Activated CD4-positive, alpha-beta T cell treated with anti-CD3 and anti-CD28 coated beads for 1 hour (primary cell): Measurements from ENCODE around the gene TLK1.
"Not testable (repeated sequence)": the region's sequence is repeated elsewhere in the genome, so short reads cannot be mapped to it uniquely, and the experiment has no call there.

Experiments used
- DNase-seq: peaks from one replicate; pipeline ENCODE4 v3.0.0-alpha.2; 2020

TLK1 gene

DNA sequence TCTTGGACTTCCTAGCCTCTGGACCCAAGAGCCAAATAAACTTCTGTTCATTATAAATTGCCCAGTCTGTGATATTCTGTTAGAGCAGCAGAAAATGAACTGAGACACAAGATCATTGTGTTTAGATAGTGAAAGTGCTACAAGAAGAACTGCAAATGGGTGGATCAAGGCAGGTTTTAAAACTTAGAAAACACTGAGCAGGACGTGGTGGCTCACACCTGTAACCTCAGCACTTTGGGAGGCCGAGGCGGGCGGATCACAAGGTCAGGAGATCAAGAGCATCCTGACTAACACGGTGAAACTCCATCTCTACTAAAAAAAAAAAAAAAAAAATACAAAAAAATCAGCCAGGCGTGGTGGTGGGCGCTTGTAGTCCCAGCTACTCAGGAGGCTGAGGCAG is 84.3 kb downstream of the TLK1 start:
- not testable (repeated sequence) for DNase-seq

- no peak for DNase-seq
Observed at GRCh38 chr2:171072164-171072563, 88.5 kb downstream of the TLK1 start.

- DNase-seq, result no peak
Observed at GRCh38 chr2:171069286-171069956, 91.3 kb downstream of the TLK1 start.

- DNase-seq, result no peak
Observed at GRCh38 chr2:171066110-171066509, 94.6 kb downstream of the TLK1 start.

GRCh38 chr2:171057575-171057974 is 103.1 kb downstream of the TLK1 start:
- DNase-seq, result no peak

DNA sequence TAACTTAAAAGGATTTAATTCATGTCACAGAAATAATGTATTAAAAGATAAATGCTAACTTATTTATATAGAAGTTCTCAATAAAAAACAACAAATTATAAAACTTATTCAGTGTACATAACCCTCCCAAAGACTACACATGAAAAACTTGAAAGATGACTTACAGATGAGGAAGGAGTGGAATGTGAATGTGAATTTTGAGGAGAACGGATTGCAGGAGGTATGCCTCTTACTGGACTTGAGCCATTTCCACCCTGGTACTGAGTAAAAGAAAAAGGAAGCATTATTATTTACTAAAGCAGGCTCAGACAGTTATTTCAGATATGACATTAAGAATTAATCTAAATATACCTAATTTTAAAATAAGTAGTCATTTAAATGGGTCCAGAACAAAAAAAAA is 104.4 kb downstream of the TLK1 start:
- DNase-seq, result no peak

- DNase-seq, result no peak
Observed at GRCh38 chr2:171049691-171050090, 111.0 kb downstream of the TLK1 start.

DNA sequence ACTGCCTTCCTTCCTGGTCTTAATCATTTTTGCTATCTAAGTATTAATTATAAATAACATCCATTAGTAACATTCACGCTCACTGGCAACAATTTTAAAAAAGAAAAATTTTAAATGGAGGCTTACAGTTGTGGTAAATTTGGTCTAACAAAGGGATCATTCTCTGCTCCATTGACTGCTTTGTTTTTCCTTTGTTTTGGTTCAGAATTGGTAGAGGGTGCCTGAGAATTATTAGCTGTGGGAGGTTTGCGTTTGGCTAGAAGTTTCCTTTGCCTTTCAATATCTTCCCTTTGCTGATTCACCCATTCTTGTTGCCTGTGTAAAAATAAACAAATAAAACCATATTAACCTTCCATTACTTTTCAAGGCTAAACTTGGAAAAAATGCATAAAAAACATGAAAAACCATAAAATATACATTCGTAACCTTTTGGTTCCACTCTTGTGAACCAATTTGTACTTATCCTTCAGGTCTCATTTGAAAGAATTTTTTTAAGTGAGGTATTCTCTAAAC is 114.6 kb downstream of the TLK1 start:
- no peak for DNase-seq

DNA sequence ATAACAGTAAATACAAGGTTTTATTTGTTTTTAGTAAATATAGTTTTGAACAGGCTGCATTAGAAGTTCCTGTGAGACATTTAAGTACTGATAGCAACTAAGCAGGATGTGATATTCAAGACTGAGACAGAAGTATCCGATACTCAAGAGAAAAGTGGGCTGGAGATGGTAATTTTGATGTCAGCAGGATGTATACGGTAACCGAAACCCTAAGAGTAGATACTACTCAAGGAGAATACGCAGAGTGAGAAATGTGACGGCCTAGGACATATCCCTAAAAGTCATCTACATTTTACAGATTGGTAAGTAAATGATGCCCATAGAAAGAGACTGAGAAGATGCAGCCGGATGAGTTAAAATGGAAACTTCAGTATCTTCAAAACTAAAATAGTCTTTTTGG is 116.3 kb downstream of the TLK1 start:
- no peak for DNase-seq

DNA sequence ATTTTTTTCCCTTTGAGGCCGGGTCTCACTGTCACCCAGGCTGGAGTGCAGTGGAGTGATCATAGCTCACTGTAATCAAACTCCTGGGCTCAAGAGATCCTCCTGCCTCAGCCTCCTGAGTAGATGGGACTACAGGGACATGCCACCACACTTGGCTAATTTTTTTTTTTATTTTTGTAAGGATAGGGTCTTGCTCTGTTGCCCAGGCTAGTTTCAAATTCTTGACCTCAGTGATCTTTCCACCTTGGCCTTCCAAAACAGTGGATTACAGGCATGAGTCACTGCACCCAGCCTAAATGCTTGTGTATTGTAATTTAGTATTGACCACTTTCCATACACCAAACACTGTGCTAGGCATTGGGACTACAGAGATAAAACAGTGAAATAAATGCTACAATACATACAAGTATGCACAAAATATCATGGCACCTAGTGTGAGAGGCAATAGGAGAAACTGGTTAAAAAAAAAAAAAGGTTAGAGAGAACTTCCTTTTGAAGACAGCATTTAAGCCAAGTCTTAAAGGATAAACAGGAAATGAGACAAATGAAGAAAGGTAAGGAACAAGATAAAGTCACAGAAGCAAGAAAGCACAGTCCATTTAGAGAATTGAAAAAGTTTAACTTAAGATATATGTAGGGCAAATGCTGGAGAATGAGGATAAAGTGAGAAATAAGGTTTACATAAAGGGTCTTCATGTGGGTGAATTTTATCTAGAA is 118.3 kb downstream of the TLK1 start:
- no peak for DNase-seq

DNA sequence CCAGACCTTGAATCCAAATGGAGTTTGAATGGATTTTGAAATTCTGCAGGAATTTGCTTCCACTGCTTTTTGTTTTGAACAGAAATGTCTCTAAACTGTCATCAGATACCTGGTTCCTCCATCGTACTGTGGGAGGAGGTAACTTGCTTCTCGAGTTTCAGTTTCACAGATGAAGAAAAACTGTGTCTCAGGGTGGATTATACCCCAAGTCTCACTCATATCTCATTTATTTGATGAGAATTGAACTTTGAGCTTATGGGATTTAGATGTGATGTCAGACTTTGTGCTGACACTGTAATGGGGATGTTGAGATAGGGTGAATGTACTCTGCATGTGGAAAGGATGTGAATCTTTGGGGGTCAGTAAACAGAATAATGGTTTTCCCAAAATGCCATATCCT is 124.2 kb downstream of the TLK1 start:
- DNase-seq, result no peak

GRCh38 chr2:171034315-171034714 is 126.4 kb downstream of the TLK1 start:
- no peak for DNase-seq

GRCh38 chr2:171025214-171025613 is 135.5 kb downstream of the TLK1 start:
- no peak for DNase-seq

GRCh38 chr2:171018522-171018921 is 142.2 kb downstream of the TLK1 start:
- no peak for DNase-seq

DNA sequence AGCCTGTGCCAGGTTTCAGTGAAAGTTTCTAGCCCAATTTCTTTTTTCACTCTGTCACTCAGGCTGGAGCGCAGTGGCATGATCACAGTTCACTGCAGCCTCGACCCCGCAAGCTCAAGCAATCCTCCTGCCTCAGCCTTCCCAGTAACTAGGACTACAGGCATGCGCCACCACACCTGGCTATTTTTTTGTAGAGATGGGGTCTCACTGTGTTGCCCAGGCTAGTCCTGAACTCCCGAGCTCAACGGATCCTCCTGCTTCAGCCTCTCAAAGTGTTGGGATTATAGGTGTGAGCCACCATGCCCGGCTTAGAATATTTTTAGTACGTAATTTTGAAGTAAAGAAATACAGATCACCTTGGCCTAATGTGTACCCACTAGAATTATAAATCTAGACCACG is 144.6 kb downstream of the TLK1 start:
- DNase-seq, result no peak

DNA sequence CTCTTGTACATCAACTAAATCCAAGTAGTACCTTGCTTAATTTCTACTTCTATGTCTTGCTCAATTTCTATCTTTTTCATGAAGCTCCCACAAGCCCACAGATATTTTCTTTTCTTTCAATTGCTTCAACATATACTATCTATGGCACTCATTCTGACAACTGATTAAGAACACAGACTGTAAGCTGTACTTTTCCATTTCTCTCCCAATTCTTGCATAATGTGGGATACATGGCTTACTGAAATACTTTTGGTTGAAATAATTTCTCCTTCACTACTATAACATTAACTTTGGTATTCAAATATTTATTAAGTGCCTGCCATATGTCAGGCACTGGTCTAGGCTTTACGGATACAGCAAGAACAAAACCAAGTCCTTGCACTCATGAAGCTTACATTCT is 146.8 kb downstream of the TLK1 start:
- DNase-seq, result no peak

GRCh38 chr2:171009386-171009785 is 151.3 kb downstream of the TLK1 start:
- no peak for DNase-seq

DNA sequence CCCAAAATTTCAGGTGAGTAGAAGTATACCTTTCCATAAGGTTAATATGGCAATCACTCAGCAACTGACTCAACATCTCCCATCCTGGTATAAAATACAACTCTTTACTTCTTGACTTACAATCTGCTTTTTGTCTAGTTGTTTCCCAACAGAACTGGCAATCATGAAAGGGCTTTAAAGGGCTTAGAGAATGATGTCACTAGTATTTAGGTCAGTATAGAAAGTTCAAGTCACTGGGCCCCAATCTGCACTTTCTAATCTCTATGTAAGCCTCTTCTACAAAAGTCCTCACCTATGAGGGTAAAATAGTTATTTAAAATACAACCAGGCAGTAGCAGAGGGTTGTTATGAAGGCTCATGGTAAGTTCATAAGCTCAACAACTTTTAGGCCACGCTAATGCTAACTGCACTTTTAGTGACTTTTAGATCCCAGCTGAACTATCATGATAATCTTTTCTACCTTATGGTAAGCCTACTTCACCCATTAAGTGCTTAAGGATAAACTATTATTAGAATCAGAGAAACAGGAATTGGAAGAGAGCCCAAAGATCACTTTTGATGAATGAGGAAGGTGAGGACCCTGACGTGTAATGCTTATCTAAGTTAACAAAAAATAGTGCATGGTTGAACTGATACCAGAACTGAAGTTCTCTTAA is 152.0 kb downstream of the TLK1 start:
- no peak for DNase-seq

DNA sequence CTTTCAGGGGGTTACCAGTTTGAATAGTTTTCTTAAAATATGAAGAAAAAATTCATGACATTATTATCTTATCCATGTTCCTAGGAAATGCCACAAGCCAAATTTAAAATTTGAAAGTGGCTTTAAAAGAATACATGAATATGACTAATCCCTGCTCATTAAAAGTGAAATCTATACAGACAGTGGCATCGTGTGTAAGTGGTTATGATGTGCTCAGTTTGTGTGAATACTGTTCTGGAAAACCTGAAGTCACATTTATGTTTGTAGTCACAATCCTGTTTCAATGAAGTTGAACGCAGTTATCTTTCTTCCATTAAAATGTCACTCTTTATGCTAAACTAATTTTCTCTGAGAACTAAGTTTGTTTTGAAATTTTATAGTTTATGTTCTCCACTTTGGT is 155.9 kb downstream of the TLK1 start:
- no peak for DNase-seq

GRCh38 chr2:171004363-171004762 is 156.3 kb downstream of the TLK1 start:
- DNase-seq, result no peak

- no peak for DNase-seq
Observed at GRCh38 chr2:170999654-171000053, 161.0 kb downstream of the TLK1 start.

- no peak for DNase-seq
Observed at GRCh38 chr2:170997893-170998597, 162.6 kb downstream of the TLK1 start.

- DNase-seq, result no peak
Observed at GRCh38 chr2:170996316-170996715, 164.4 kb downstream of the TLK1 start.
